OCI-M1 (cell line): ENCODE measurements around the gene SV2C.
A peak's percentile ranks its signal among the peaks of the same experiment; 100 is the strongest.

Experiments
- DNase-seq: peaks from one replicate; lab custom pipeline; 2025; lab: John Stamatoyannopoulos, UW

Gene SV2C

GRCh38 chr5:76341651-76342334, 258.6 kb downstream of the SV2C start:
- no peak for DNase-seq

- no peak for DNase-seq
These were observed 259.3 kb downstream of the SV2C start for GRCh38 chr5:76342474-76342873.

GRCh38 chr5:76345582-76345981, 262.4 kb downstream of the SV2C start:
- DNase-seq = no peak

- DNase-seq = no peak
These were observed 268.0 kb downstream of the SV2C start for GRCh38 chr5:76351176-76351575.

- DNase-seq = no peak
These were observed 268.4 kb downstream of the SV2C start for GRCh38 chr5:76351577-76351976.

- DNase-seq = no peak
These were observed 273.7 kb downstream of the SV2C start for GRCh38 chr5:76356887-76357286.

GRCh38 chr5:76363352-76364225, 280.4 kb downstream of the SV2C start:
- DNase-seq = peak; percentile 98

GRCh38 chr5:76364226-76364589, 281.0 kb downstream of the SV2C start:
- no peak for DNase-seq

- DNase-seq = peak; percentile 38
These were observed 282.4 kb downstream of the SV2C start for GRCh38 chr5:76365561-76365960.

- DNase-seq = no peak
These were observed 283.4 kb downstream of the SV2C start for GRCh38 chr5:76366596-76366995.

- no peak for DNase-seq
These were observed 284.6 kb downstream of the SV2C start for GRCh38 chr5:76367623-76368371.

- no peak for DNase-seq
These were observed 285.8 kb downstream of the SV2C start for GRCh38 chr5:76368941-76369340.

GRCh38 chr5:76369668-76370067, 286.5 kb downstream of the SV2C start:
- DNase-seq = peak; percentile 92

- DNase-seq = no peak
These were observed 288.8 kb downstream of the SV2C start for GRCh38 chr5:76371960-76372322.

- peak; percentile 80 for DNase-seq
These were observed 289.3 kb downstream of the SV2C start for GRCh38 chr5:76372323-76373054.

GRCh38 chr5:76376148-76376865, 293.1 kb downstream of the SV2C start:
- DNase-seq = no peak

GRCh38 chr5:76376866-76377230, 293.7 kb downstream of the SV2C start:
- no peak for DNase-seq

- no peak for DNase-seq
These were observed 295.2 kb downstream of the SV2C start for GRCh38 chr5:76378355-76378754.

GRCh38 chr5:76379316-76379715, 296.1 kb downstream of the SV2C start:
- no peak for DNase-seq

GRCh38 chr5:76379855-76380254, 296.7 kb downstream of the SV2C start:
- DNase-seq = no peak

- DNase-seq = peak; percentile 56
These were observed 297.3 kb downstream of the SV2C start for GRCh38 chr5:76380346-76381066.
